ENCODE results near the gene KRT17.

Gene KRT17

DNA sequence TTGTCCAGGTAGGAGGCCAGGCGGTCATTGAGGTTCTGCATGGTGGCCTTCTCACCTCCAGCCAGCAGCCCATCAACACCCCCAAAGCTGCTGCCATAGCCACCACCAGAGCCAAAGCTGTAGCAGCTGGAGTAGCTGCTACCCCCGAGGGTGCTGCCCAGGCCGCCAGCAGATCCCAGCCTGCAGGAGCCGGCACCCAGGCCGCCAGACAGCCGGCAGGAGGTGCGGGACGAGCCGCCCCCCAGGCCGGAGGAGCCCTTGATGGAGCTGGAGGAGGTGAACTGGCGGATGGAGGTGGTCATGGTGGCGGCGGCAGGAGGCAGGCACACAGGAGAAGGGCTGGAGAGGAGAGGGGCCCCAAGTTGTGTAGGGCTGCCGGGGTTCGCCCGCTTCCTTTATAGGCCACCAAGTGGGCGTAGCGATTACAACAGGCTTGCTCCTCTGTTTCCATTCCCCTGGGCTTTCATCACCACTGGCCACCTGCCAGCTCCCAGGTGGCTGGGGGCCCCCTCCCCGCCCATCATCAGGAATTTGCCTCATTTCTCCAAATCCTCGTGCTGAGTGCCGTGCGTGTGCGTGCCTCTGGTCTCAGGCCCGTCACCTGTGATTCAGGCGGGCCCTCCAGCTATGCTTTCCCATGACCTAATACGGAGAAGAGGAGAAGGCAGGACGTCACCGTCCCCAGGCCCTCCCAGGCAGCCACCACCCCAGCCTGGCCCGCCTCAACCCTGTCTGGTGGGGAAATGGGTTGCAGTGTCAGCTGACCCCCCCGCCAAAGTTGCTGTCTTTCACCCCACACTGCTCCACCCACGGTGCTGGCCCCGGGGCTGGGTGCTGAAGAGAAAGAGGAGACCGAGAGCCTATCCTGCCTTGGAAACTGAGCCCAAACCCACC is at the start of gene KRT17:
TSS of gene KRT17 (minus strand) at position 368 of the 894 bp plus-strand sequence. CDS start at position 302, 66 bp downstream.
- no peak for DNase-seq (ENCODE audit: low read depth, low spot score)

DNA sequence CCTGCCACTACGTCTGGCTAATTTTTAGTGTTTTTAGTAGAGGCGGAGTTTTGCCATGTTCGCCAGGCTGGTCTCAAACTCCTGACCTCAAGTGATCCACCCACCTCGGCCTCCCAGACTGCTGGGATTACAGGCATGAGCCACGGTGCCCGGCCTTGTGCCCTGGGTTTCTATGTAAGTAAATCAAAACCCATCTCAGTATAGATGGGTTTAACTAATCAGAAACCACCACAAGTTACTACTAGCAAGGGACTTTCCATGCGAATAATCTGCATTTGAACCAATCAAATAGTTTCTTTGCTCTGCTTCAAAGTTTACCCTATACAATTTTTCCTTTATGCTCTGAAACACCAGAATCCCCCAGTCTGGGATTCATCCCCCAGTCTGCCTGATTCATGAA is 47.8 kb upstream of the KRT17 start:
- DNase-seq (ENCODE audit: low read depth, low spot score), result no peak

DNA sequence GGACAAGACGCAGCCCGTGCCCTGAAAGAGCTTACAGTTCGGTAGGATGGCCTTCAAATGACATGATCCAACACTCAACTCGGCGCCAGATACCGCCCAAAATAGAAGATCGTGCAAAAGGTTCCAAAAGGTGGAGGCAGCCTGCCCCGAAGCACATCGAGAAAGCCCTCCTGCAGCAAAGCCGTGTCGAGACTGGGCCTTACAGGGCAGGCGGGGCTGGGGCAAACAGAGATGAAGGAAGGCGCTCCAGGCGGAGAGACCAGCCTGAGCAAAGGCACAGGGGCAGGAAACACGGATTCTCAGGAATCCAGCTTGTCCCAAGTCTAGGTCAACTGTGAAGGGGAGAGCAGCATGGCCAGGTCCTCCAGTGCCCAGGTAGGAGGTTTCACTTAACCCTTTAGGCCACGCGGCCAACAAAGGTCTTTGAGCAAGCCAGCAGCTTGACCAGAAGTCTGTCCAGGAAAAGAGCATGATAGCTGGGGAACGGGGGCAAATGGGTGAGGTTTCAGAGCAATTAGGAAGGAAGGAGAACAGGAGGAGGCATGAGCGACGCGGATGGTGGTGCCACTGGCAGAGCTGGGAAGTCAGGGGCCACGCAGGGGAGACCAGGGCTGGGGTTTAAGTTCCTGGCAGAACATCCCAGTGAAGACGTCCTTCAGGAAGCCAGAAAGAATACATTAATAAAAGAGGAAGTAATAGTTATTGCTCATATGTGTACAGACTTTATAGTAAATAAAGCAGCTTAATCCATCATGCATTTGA is 43.1 kb upstream of the KRT17 start:
- DNase-seq (ENCODE audit: low read depth, low spot score), result no peak

DNA sequence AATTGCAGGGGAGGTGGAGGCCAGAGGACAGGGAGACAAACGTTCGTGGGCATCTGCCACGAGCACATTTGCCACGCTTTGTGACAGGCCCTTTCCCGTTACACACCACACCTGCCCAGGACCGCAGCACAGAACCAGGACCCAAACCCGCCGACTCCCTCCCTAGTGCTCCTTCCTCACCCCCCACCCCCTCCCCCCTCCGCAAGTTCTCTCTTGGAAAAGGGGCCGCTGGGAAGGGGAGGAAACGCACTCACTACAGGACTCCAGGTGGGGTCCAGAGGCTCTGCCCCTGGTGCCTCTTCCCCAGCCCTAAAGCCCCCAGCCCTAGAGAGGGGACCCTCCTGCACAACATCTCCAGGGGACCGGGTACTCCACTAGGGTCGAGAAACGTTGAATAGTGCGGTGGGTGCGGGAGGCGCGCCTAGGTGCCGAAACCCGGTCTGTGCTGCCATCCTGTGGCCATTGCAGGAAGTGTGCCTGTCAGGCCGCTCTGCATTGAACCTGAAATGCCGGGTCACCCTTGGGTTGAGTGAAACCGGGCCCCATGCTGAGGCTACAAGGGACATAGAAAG is 42.4 kb upstream of the KRT17 start:
- DNase-seq (ENCODE audit: low read depth, low spot score), result peak; percentile 77

DNA sequence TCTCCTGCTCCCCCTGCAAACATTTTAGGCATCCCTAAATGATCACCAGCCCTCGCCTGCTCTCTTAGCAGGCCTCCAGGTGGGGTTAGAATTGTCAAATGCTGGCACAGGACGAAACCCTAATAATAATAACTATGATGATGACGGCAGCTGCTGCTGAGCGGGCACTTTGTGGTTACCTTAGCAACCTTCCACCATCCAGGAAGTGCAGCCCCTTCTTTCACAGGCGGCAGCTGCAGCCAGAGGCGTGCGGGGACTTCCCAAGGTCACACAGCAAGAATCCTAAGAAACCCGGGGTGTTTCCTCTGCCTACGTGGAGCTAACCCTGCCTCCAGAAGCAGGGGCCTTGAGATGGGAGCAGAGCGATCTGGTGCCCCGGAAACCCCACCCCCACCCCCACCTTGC is 41.9 kb upstream of the KRT17 start:
- DNase-seq (ENCODE audit: low read depth, low spot score), result peak; percentile 53

DNA sequence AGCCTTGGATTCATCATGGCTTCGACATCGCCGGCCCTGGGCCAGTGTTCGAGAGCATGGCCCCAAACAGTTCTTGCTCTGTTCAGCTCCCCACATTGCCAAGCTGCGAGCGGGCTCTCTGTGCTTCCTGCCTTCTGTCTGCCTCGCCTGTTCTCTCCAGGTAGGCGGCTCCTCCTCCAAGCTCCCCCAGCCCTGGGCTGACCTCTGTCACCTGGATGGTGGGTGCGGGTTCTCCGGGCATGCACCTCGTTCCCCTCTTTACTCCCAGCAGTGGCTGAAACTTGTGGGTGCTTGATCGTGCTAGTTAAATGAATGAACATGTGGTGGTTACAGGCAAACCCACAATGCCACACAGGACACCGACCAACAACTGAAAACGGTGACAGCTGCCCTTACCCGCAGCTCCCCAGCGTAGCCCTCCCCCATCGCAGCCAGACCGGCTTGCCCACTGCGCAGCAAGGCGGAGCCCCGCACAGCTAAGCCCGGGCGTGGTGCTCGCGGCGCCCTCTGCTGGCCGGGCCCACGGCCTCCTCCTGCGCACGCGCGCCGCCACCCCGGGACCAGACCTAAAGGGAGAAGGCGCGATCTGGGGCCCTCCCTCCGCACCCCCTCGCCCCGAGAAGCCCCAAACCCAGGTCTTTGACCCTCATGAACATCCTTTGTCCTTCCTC is 41.3 kb upstream of the KRT17 start:
- peak; percentile 78 for DNase-seq (ENCODE audit: low read depth, low spot score)

DNA sequence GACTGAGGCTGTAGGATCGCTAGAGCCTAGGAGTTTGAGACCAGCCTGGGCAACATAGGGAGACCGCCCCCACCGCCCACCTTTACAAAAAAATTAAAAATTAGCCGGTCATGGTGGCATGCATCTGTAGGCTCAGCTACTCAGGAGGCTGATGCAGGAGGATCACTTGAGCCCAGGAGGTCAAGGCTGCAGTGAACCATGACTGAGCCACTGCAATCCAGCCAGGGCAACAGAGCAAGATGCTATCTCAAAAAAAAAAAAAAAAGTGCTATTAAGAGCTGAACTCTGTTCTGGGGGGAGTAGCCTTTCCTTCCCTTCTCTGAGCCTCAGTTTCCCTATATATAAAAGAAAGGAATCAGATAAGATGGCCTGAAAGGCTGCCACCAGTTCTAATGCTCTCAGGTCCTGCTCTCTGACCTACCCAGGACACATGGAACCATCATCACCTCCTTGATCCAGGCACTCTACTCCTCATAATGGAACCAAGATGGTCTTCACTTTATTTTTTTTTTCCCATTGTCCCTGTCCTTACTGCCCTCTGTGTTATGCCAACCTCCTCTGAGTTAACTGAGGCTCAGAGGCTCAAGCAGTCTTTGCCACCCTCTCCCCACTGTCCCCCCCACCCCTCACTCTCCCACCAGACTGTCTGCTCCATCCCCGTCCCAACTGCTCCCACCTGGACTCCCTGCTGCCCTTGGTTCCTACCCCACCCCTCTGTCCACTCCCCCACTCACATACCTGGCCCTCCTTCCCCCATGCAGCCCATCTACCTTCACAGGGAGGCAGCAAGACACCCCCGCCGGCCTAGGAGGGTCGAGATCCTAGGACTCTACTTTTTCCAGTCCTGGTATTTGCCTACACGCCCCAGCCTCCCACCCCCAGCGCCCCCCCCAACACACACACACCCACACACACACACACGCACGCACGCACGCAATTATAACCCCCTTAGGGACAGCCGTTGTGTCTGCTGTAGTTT is 40.5 kb upstream of the KRT17 start:
- no peak for DNase-seq (ENCODE audit: low read depth, low spot score)

DNA sequence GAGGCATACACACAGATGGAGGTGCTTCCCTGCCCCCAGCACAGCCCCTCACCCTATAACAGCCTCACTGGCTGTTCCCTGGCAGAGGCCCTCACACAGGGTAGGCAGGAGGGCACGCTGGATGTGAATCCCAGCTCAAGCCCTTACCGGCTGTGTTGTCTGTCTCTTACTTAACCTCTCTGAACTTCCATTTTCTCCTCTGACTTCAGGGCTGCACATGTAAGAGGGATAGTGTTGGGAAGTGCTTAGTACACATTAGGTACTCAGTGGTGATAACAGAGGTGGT is 39.7 kb upstream of the KRT17 start:
- no peak for DNase-seq (ENCODE audit: low read depth, low spot score)

DNA sequence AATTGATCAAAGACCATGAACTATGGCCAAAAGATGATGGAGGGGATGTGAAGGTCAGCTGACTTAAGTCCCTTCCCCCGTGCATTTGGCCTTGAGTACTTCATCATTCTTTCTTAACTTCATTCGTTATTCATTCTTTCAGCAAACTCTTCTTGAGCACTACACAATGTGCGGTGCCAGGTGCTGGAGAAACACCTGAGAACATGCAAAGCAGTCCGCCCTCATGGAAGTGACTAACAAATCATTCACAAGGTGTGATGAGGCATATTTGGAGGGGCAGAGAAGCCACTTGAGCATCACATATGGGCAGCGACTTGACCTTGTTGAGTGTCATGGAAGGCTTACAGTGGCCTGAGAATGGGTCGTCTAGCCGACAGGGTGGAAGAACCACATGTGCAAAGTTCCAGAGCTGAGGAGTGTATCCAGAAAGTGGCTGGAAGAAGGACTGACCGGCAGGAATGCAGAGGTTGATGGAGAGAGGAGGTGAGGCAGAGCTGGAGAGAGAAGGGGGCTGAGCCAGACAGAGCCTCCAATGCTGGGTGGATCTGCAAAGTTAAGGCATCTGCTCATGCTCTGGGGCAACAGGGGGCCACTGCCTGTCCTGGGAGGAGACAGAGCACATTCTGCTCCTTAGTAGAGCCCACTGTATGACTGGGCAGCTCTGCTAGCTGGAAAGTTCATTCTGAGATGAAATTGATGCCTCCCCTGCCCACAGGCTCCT is 39.2 kb upstream of the KRT17 start:
- DNase-seq (ENCODE audit: low read depth, low spot score), result no peak

DNA sequence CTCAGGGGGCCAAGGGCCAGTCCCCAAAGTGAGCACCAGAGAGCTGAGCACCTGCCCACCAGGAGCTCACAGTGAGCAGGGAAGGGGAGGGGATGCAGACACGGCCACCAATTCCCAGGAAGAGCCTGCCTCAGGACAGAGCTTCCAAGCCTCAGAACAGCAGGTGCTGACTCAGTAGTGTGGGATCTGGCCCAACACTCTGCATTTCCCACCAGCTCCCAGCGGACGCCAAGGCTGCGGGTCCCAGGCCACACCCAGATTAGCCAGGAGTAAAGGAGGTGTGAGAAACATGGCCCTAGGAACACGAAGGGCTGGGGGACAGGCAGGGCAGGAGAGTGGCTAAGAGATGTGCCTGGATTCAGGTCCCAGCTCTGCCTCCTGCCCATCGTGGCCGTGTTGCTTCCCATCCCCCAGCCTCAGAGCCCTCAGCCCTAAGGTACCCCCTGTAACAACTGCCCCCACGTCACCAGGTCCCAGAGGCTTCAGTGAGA is 35.9 kb upstream of the KRT17 start:
- DNase-seq (ENCODE audit: low read depth, low spot score), result no peak

DNA sequence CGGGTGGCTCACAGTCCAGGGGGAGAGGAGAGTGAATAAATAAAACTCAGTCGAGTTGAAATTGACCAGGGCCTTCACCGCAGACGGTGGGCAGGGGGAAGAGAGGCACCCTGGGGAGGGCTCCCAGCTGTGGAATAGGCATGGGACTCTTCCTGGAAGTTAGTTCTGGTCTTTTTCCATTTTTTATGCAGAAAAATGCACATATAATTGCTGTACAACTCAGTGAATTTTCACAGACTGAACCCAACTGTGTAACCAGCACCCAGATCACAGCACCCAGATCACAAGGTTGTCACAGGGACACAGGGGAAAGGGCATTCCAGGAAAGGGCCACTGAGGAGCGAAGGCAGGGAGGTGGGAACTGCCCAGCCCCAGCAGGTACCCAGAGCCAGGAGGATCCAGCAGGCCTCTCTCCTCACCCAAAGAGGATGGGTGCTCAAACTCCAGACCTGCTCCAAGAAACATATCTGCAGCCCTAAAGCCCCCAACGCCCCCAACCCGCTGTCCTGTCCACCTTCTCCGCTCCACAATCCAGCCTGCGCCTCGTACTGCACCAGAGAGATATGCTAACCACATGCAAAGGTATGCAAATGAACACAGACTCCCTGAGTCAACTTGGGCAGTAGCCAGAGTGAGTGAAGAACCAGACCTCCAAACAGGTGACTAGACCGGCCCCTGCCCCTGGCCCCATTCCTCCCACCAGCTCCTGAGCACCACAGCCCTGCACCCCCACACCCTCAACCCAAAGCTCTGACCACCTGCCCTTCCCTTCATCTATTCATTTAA is 35.2 kb upstream of the KRT17 start:
- DNase-seq (ENCODE audit: low read depth, low spot score), result no peak

DNA sequence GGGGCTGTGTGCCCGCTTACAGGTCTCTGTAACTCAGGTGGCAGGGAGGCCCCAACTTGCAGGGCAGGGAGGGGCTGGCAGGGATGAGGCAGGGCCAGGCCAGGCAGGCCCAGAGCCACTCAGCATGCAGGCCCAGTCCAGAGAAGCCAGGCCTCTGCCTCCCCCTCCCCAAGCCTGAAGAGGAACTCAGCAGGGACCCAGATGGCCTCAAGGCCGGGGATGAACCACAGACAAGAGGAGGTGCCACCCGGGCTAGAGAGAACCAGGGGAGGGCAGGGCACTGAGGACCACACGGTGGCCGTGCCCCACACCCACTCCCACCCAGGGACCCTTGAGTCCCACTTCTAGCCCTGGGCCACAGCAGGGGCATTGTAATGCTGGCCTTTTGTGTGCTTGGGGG is 34.5 kb upstream of the KRT17 start:
- DNase-seq (ENCODE audit: low read depth, low spot score), result no peak

DNA sequence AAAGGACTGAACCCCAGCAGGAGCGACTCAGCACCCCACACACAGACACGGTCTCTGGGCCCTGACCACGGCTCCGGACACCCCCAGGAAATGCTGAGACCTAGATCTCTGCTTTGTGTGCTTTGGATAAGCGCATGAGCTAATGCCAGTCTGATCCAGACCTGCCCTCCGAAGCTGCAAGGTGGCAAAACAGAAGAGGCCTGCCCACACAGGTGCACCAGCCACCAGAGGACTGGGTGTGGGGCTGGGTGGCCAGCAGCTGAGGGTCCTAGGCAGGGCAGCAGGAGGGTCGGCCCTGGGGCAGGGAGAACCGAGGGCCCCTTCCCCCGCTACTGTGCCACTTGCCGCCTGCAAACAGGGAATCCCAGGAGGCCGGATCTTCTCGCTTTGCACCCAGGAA is 33.6 kb upstream of the KRT17 start:
- no peak for DNase-seq (ENCODE audit: low read depth, low spot score)

DNA sequence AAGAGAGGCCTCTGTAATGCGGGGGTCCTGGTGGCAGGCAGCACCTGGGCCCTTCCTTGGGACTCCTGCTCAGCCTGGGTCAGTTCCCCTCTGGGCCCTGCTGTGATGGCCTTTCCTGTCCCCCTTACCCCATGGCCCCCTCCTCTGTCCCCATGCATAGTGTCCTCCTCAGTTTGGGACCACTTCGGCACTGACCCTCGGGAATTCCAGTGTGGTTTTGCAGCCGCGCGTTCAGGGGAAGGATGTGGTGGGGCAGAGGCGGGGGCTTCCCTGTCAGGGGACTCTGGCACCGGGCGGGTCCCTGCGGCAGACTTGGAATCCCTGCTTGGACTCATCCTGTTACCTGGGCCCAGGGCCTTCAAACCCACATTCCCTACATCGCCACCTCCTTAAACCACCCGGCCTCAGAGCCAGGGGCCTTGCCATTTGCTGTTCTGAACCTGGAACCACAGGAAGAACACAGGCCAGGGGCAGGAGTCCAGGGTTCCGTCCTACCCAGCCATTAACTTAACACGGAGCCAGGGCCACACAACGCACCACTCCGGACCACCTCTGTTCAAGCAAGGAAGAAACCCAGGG is 32.9 kb upstream of the KRT17 start:
- no peak for DNase-seq (ENCODE audit: low read depth, low spot score)

DNA sequence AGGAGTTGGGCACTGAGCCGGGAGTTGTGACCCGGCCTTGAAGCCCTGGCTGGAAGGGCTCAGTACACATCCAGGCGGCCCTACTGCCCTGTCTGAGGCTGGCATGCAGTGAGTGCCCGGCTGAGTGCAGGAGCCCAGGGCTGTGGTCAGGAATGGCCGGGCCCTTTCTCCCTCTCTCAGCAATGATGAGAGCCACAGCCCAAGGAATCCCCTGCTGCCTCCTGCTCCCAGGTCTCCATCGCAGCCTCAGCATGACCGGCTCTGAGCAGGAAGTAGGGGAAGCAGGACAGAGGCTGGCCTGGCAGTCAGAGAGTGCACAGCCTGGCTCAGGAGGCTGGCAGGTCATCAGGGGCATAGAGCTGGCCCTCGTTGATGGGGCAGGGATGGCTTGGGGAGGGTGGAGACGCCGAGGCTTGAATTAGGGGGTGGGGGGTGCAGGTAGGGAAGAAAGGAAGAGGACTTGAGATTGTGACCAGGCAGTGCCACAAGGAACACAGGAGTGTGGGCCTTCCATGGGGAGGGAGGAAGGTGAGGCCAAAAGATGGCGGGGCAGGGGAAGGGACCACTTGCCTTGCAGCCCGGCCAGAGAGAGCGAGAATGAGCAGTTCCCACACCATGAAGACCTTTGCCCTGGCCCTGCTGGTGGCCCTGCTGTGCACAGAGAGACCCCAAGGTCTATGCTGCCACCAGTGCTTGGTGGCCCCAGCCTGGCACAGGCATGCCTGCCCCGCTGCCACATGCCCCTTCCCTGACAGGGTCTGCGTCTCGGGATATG is 32.1 kb upstream of the KRT17 start:
- DNase-seq (ENCODE audit: low read depth, low spot score), result no peak

DNA sequence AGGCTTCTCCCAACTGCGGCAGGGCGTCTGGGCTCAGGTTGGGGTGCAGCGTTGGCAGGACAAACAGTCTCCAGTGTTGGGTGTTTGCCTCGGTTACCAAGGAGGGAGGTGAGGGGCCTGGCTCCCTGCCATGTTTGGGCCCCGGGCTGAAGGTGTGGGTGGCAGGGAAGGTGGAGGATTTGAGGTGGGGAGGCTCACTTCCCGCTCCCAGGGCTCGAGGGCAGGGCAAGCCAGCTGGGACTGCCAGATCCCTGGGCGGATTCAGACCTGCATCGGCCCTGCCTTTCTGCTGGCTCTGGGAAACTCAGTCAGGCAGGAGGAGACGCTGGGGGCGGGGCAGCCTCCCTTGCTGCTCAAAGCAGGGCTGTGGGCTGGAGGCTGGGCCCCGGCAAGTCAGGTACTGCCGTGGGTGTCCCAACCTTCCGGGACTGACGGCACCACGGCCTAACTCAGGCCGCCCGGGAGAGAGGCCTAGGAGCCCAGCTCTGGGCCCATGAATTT is 31.3 kb upstream of the KRT17 start:
- no peak for DNase-seq (ENCODE audit: low read depth, low spot score)

DNA sequence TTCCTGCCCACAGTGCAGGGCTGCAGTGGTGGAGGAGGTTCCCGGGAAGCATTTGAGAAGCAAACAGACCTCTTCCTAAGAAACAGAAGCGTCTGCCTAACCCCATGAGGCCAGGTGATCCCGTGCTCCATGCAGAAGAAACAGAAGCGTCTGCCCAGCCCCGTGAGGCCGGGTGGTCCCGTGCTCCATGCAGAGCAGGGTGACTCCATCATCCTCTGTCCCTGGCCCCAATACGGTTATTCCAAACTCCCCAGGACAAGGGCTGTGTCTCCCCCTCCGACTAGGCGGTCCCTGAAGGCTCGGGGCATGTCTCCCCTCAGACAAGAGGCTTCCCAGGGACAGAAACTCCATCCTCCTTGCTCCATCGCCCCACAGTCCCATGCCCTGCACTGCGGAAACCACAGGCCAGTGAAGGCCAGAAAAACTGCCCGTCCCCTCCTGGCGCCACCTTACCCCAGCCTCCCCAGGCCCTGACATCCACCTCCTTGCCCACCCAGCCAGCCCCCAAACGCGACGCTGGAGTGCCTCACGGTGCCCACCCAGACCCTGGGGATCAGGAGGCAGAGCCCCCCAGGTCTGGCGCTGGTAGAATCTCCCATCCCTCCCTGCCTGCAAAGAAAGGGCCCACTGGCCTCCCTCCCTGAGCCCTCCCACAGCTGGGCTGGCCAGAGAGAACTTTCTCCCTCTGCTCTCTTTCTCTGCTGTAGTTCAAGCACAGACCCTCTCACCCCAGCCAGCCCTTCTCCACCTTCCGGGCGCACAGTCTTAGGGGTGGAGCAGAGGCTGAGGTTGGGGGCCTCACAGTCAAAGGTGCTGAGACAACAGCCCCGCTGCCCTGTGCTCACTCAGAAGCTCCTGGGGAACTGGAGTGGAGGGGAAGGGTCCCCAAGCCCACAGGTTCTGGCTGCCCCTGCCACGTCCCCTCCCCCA is 30.6 kb upstream of the KRT17 start:
- no peak for DNase-seq (ENCODE audit: low read depth, low spot score)

All from activated CD4-positive, CD25-positive, alpha-beta regulatory T cell treated with anti-CD3 and anti-CD28 coated beads, Interleukin-2, amount 50 U/mL, for 16 hours (primary cell).